ENCODE results near the gene CYP26B1. TPM values are rescaled to one million over a fixed set of nuclear protein-coding genes. Genes with fewer than 3 reads are reported as not detected.

The CYP26B1 gene
- total RNA-seq, 4 donors from 2014 or later: 1.9 to 8.3 (median 5.2) TPM

- no peak for TF ChIP-seq CTCF (IDR thresholded peaks at IDR 0.05)
- no peak for TF ChIP-seq POLR2A (IDR thresholded peaks at IDR 0.05)
- Histone ChIP-seq H3K4me1 (no peaks in the 10 kb centered on the region), H3K36me3 (no peaks in the 10 kb centered on the region), H3K27ac (no peak overlapping the region), H3K4me3 (no peak overlapping the region), H3K27me3 (no peaks in the 10 kb centered on the region), H3K9me3 (peaks cover 0 to 3% (median 0%) of the 10 kb centered on the region in 4 donors)
- no peak for DNase-seq
Measured at GRCh38 chr2:72085513-72085912, 62.1 kb downstream of the CYP26B1 start.

GRCh38 chr2:72085036-72085435 is 62.6 kb downstream of the CYP26B1 start:
- TF ChIP-seq POLR2A (IDR thresholded peaks at IDR 0.05) (no peak), CTCF (IDR thresholded peaks at IDR 0.05) (no peak)
- Histone ChIP-seq H3K27me3 (no peaks in the 10 kb centered on the region), H3K9me3 (peaks cover 0 to 3% (median 0%) of the 10 kb centered on the region in 4 donors), H3K36me3 (no peaks in the 10 kb centered on the region), H3K4me3 (no peak overlapping the region), H3K4me1 (no peaks in the 10 kb centered on the region), H3K27ac (no peak overlapping the region)
- no peak for DNase-seq

GRCh38 chr2:72084584-72084976 is 63.1 kb downstream of the CYP26B1 start:
- DNase-seq: no peak
- Histone ChIP-seq H3K27ac (no peak overlapping the region), H3K4me1 (no peaks in the 10 kb centered on the region), H3K27me3 (no peaks in the 10 kb centered on the region), H3K36me3 (no peaks in the 10 kb centered on the region), H3K4me3 (no peak overlapping the region), H3K9me3 (peaks cover 0 to 3% (median 0%) of the 10 kb centered on the region in 4 donors)
- TF ChIP-seq CTCF (IDR thresholded peaks at IDR 0.05) (no peak), POLR2A (IDR thresholded peaks at IDR 0.05) (no peak)

- Histone ChIP-seq H3K9me3 (peaks cover 0 to 3% (median 0%) of the 10 kb centered on the region in 4 donors), H3K27ac (no peak overlapping the region), H3K27me3 (no peaks in the 10 kb centered on the region), H3K4me1 (no peaks in the 10 kb centered on the region), H3K36me3 (no peaks in the 10 kb centered on the region), H3K4me3 (no peak overlapping the region)
- no peak for DNase-seq
- TF ChIP-seq CTCF (IDR thresholded peaks at IDR 0.05) (no peak), POLR2A (IDR thresholded peaks at IDR 0.05) (no peak)
Measured at GRCh38 chr2:72083751-72084583, 63.7 kb downstream of the CYP26B1 start.

GRCh38 chr2:72082887-72083286 is 64.8 kb downstream of the CYP26B1 start:
- H3K27me3 ChIP-seq: no peaks in the 10 kb centered on the region
- peaks cover 0 to 3% (median 0%) of the 10 kb centered on the region in 4 donors for H3K9me3 ChIP-seq
- TF ChIP-seq CTCF (IDR thresholded peaks at IDR 0.05): no peak
- TF ChIP-seq POLR2A (IDR thresholded peaks at IDR 0.05): no peak
- no peaks in the 10 kb centered on the region for H3K4me1 ChIP-seq
- no peak overlapping the region for H3K27ac ChIP-seq
- DNase-seq: no peak
- H3K36me3 ChIP-seq: no peaks in the 10 kb centered on the region
- H3K4me3 ChIP-seq: no peak overlapping the region
